H1 (cell line): Measurements from ENCODE around the gene AMT. TPM values are rescaled to one million over a fixed set of nuclear protein-coding genes. Genes with fewer than 3 reads are reported as not detected.

ENCODE experiments used
- CTCF ChIA-PET: fragments of 300-600 bp; sonication (Branson Sonifier 250); formaldehyde crosslinking; loops from one replicate; lab custom pipeline; 2021; ENCODE audit not compliant: partially characterized antibody; lab: Charles Lee
- POLR2A ChIA-PET: fragments of 300-600 bp; sonication (Branson Sonifier 250); formaldehyde crosslinking; loops from one replicate; lab custom pipeline; 2021; ENCODE audit warnings: inconsistent platforms; ENCODE audit not compliant: partially characterized antibody; lab: Charles Lee
- DNase-seq, 2 experiments: peaks; one replicate each; pipeline versions ENCODE4 v3.0.0 to v3.0.0-alpha.2; 2010 to 2022; ENCODE audit warnings: low spot score in 2 of 2, low read depth in 1 of 2, mixed read lengths in 1 of 2
- FAIRE-seq: peaks from 2 replicates; lab custom pipeline; 2011; peaks lifted over from hg19 to GRCh38; lab: Jason Lieb, UNC
- H2AFZ ChIP-seq: 2 replicates; pipeline ENCODE4 v1.8.1; 2012; ENCODE audit warnings: low read length, inconsistent platforms
- H2AK5ac ChIP-seq: 2 replicates; pipeline ENCODE4 v1.6.1; 2013; ENCODE audit warnings: low read depth, low read length
- H2BK120ac ChIP-seq: replicated peaks from 2 replicates; pipeline ENCODE3; 2013; ENCODE audit warnings: low read depth, low read length, inconsistent platforms
- H2BK12ac ChIP-seq: 2 replicates; pipeline ENCODE4 v1.6.1; 2013; ENCODE audit warnings: low read depth, low read length
- H2BK15ac ChIP-seq: 2 replicates; pipeline ENCODE4 v1.6.1; 2013; ENCODE audit warnings: low read length
- H2BK20ac ChIP-seq: 2 replicates; pipeline ENCODE4 v1.6.1; 2013; ENCODE audit warnings: low read length
- H2BK5ac ChIP-seq: 2 replicates; pipeline ENCODE4 v1.6.1; 2013; ENCODE audit warnings: low read depth, low read length
- H3K14ac ChIP-seq: 2 replicates; pipeline ENCODE4 v1.6.1; 2013; ENCODE audit warnings: inconsistent platforms; ENCODE audit not compliant: insufficient read length
- H3K18ac ChIP-seq: 2 replicates; pipeline ENCODE4 v1.6.1; 2013; ENCODE audit warnings: low read length; ENCODE audit errors: extremely low read depth
- H3K23ac ChIP-seq: 2 replicates; pipeline ENCODE4 v1.6.1; 2013; ENCODE audit warnings: inconsistent platforms; ENCODE audit not compliant: insufficient read length
- H3K23me2 ChIP-seq: 2 replicates; pipeline ENCODE4 v1.6.1; 2013; ENCODE audit warnings: low read depth, low read length
- H3K27ac ChIP-seq: 2 replicates; pipeline ENCODE4 v1.6.1; 2011; ENCODE audit warnings: low read depth, low read length, inconsistent platforms
- H3K27me3 ChIP-seq, 4 experiments: replicated peaks in 1 of 4; 1 replicate in 1 of 4; 2 replicates in 3 of 4; pipeline versions ENCODE4 v1.6.1 to v1.8.1; 2011 to 2013; ENCODE audit warnings: low read length in 3 of 4, mild to moderate bottlenecking in 3 of 4, inconsistent platforms in 2 of 4, mixed read lengths in 2 of 4, moderate library complexity in 1 of 4; ENCODE audit not compliant: control insufficient read depth in 3 of 4, insufficient read depth in 3 of 4; ENCODE audit errors: extremely low read depth in 1 of 4
- H3K36me3 ChIP-seq, 4 experiments: 2 replicates each; pipeline versions ENCODE4 v1.6.1 to v1.8.1; 2011 to 2013; ENCODE audit warnings: mild to moderate bottlenecking in 4 of 4, low read length in 3 of 4, moderate library complexity in 2 of 4, control low read depth in 1 of 4, inconsistent platforms in 1 of 4; ENCODE audit not compliant: insufficient read depth in 4 of 4, control insufficient read depth in 2 of 4
- H3K4ac ChIP-seq: replicated peaks from 2 replicates; pipeline ENCODE3; 2013; ENCODE audit warnings: low read length, low read depth, mixed read lengths, inconsistent platforms; ENCODE audit not compliant: insufficient read length
- H3K4me1 ChIP-seq, 4 experiments: replicated peaks in 1 of 4; 1 replicate in 1 of 4; 2 replicates in 3 of 4; pipeline versions ENCODE4 v1.6.1 to v1.8.1; 2011 to 2013; ENCODE audit warnings: low read length in 3 of 4, inconsistent platforms in 2 of 4, mixed read lengths in 1 of 4; ENCODE audit not compliant: insufficient read depth in 4 of 4, control insufficient read depth in 3 of 4
- H3K4me2 ChIP-seq, 2 experiments: 2 replicates each; pipeline versions ENCODE4 v1.6.1 to v1.8.1; 2011 to 2013; ENCODE audit warnings: low read depth in 2 of 2, low read length in 2 of 2, control low read depth in 1 of 2, inconsistent platforms in 1 of 2, mild to moderate bottlenecking in 1 of 2; ENCODE audit not compliant: insufficient read depth in 1 of 2
- H3K4me3 ChIP-seq, 4 experiments: fragments of 200-600, 300-600 bp in 1 of 4; sonication (generic), shearing (Covaris generic), sonication (Bioruptor Twin) in 1 of 4; 2 replicates each; pipeline versions ENCODE4 v1.5.1 to v1.8.1; 2011 to 2016; ENCODE audit warnings: low read length in 4 of 4, low read depth in 3 of 4, control low read depth in 2 of 4, inconsistent platforms in 2 of 4, mild to moderate bottlenecking in 2 of 4, mixed read lengths in 1 of 4, moderate library complexity in 1 of 4; ENCODE audit not compliant: insufficient read depth in 2 of 4; ENCODE audit errors: extremely low read depth in 1 of 4
- H3K56ac ChIP-seq: replicated peaks from 2 replicates; pipeline ENCODE3; 2013; ENCODE audit warnings: low read depth, mild to moderate bottlenecking, mixed read lengths, low read length, inconsistent platforms; ENCODE audit not compliant: insufficient read length
- H3K79me1 ChIP-seq: 2 replicates; pipeline ENCODE4 v1.6.1; 2013; ENCODE audit warnings: low read depth, low read length, control low read depth
- H3K79me2 ChIP-seq, 2 experiments: 2 replicates each; pipeline versions ENCODE4 v1.6.1 to v1.8.1; 2012 to 2013; ENCODE audit warnings: low read length in 2 of 2, mild to moderate bottlenecking in 2 of 2, inconsistent platforms in 1 of 2; ENCODE audit not compliant: insufficient read depth in 2 of 2, control insufficient read depth in 1 of 2
- H3K9ac ChIP-seq, 4 experiments: replicated peaks in 1 of 4; 1 replicate in 1 of 4; 2 replicates in 3 of 4; pipeline versions ENCODE4 v1.6.1 to v1.8.1; 2011 to 2013; ENCODE audit warnings: low read depth in 3 of 4, low read length in 3 of 4, control low read depth in 2 of 4, mild to moderate bottlenecking in 2 of 4, moderate library complexity in 2 of 4, inconsistent platforms in 1 of 4; ENCODE audit errors: extremely low read depth in 1 of 4
- H3K9me3 ChIP-seq, 2 experiments: 2 replicates each; pipeline versions ENCODE4 v1.6.1 to v1.8.1; 2012 to 2013; ENCODE audit warnings: mild to moderate bottlenecking in 2 of 2, moderate library complexity in 2 of 2, control low read depth in 1 of 2, inconsistent platforms in 1 of 2, low read depth in 1 of 2, low read length in 1 of 2, mixed read lengths in 1 of 2; ENCODE audit not compliant: insufficient read depth in 2 of 2
- H4K20me1 ChIP-seq, 2 experiments: replicated peaks in 1 of 2; 2 replicates each; pipeline versions ENCODE3 to v1.8.1; 2011 to 2013; ENCODE audit warnings: inconsistent platforms in 2 of 2, low read length in 2 of 2, mild to moderate bottlenecking in 1 of 2; ENCODE audit not compliant: insufficient read depth in 2 of 2, control insufficient read depth in 1 of 2
- H4K5ac ChIP-seq: 2 replicates; pipeline ENCODE4 v1.6.1; 2013; ENCODE audit warnings: low read length, low read depth, mixed read lengths, inconsistent platforms; ENCODE audit not compliant: insufficient read length
- H4K8ac ChIP-seq: 2 replicates; pipeline ENCODE4 v1.8.0; 2013; ENCODE audit warnings: mild to moderate bottlenecking, moderate library complexity, low read length, inconsistent platforms; ENCODE audit not compliant: insufficient read depth; ENCODE audit errors: extremely low read depth
- H4K91ac ChIP-seq: replicated peaks from 2 replicates; pipeline ENCODE3; 2013; ENCODE audit warnings: low read length, mixed read lengths, inconsistent platforms; ENCODE audit not compliant: insufficient read length
- KDM5A ChIP-seq: fragments of 200-600 bp; IDR thresholded peaks from 2 replicates; pipeline ENCODE4 v1.7.1; 2012; ENCODE audit warnings: mild to moderate bottlenecking, low read length, inconsistent platforms, mixed read lengths
- PHF8 ChIP-seq: fragments of 200-600 bp; sonication (generic); conservative IDR thresholded peaks from 2 replicates; pipeline ENCODE4 v1.7.1; 2012; ENCODE audit warnings: low read depth, mild to moderate bottlenecking, inconsistent platforms, low read length, moderate library complexity
- WGBS, 2 experiments: shearing (Covaris generic) in 1 of 2; methylation state at CpG; one replicate each; pipeline versions ENCODE4 v1.1.6 to v1.1.7; 2013 to 2015; ENCODE audit warnings: low lambda C conversion rate in 2 of 2, mixed read lengths in 2 of 2, inconsistent platforms in 1 of 2, low coverage in 1 of 2, missing lambda C conversion rate in 1 of 2; ENCODE audit not compliant: insufficient replicate concordance in 2 of 2, insufficient coverage in 1 of 2, insufficient read length in 1 of 2; ENCODE audit errors: extremely low coverage in 1 of 2, missing lambda C conversion rate in 1 of 2; 5-methylcytosine and 5-hydroxymethylcytosine counted together
- polyA plus RNA-seq, 7 experiments: library from polyadenylated mRNA; depleted of rRNA in 3 of 7; stranded (reverse) in 5 of 7; unstranded in 2 of 7; fragments of >200 nt in 5 of 7; fragments of 200-250 nt in 2 of 7; gene quantifications; 1 replicate in 5 of 7; 2 replicates in 1 of 7; 4 replicates in 1 of 7; pipeline versions ENCODE4 v1.2.1 to v1.2.3, GENCODE V29; 2011 to 2013; ENCODE audit warnings: missing spikeins in 2 of 7, mixed read lengths in 2 of 7
- total RNA-seq: library from RNA; stranded (reverse); fragmentation: NEBNext Ultra II Directional; extraction: Animal tissue kit (Norgen Biotek cat#: 25700); gene quantifications from 2 replicates; pipeline ENCODE4 v1.2.1, GENCODE V29; 2021

AMT gene
- total and polyA plus RNA-seq, 2 of the 8 experiments (the other 6 are each of a cell fraction or from before 2014, with no cell fraction given): 46.5 to 92.4 TPM

DNA sequence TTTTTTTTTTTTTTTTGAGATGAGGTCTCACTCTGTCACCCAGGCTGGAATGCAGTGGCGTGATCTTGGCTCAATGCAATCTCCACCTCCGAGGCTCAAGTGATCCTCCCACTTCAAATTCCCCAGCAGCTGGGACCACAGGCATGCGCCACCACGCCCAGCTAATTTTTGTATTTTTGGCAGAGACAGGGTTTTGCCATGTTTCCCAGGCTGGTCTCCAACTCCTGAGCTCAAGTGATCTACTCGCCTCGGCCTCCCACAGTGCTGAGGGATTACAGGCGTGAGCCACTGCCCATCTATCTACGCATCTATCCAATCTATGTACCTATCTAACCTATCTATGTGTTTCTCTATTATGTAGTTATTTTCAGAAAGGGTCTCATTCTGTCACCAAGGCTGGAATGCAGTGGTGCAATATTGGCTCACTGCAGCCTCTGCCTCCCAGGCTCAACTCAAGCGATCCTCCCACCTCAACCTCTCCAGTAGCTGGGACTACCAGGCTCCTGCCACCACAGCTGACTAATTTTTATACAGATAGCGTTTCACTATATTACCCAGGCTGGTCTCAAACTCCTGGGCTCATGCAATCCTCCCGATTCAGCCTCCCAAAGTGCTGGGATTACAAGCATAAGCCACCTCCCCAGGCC is 43.9 kb downstream of the AMT start:
- H2BK20ac ChIP-seq: no peak overlapping the region
- TF ChIP-seq KDM5A: no peak
- no peak for TF ChIP-seq PHF8
- H4K8ac ChIP-seq: no peak overlapping the region
- H2BK5ac ChIP-seq: no peak overlapping the region
- H2BK120ac ChIP-seq: no peak overlapping the region
- H3K27ac ChIP-seq: no peak overlapping the region
- DNase-seq (no peak), FAIRE-seq (no peak)
- no peak overlapping the region for H2BK15ac ChIP-seq
- H3K27me3 ChIP-seq: no peaks in the 10 kb centered on the region
- peaks cover 0 to 2% (median 0%) of the 10 kb centered on the region in 4 experiments; a peak in 1 of 7 replicates for H3K4me1 ChIP-seq
- 94% methylated on average over 11 of the region's 11 CpGs; no CpG with 5 or more reads in 1 of the 2 experiments for WGBS, 2 experiments
- no peak overlapping the region for H2AK5ac ChIP-seq
- no peak overlapping the region for H3K9ac ChIP-seq
- no peak overlapping the region for H4K5ac ChIP-seq
- peaks cover 3 to 71% of the 10 kb centered on the region in 2 experiments for H3K79me2 ChIP-seq
- H2AFZ ChIP-seq: no peak overlapping the region
- no peak overlapping the region for H3K4me3 ChIP-seq
- CTCF ChIA-PET: interaction anchor here (1.5 kb wide), 1 partner anchor 71 kb away, joined by 4 read pairs; no protein-coding TSS in a partner anchor
- H3K4me2 ChIP-seq: no peak overlapping the region
- no peak overlapping the region for H3K23ac ChIP-seq
- no peak overlapping the region for H3K14ac ChIP-seq
- H4K20me1 ChIP-seq: peaks cover 5 to 17% of the 10 kb centered on the region in 2 experiments
- H3K56ac ChIP-seq: no peak overlapping the region
- H3K9me3 ChIP-seq: no peaks in the 10 kb centered on the region
- POLR2A ChIA-PET: interaction anchor here (1.2 to 1.6 kb wide), 3 partner anchors 21 to 38 kb away, joined by 3 to 6 read pairs (median 3); partner anchors contain the start of genes RHOA and USP4
- no peak overlapping the region for H3K18ac ChIP-seq
- peaks cover 2 to 21% (median 12%) of the 10 kb centered on the region in 4 experiments; a peak in 5 of 8 replicates for H3K36me3 ChIP-seq
- H3K4ac ChIP-seq: no peak overlapping the region
- 0 out of 2 replicates have a peak, but pooled peaks cover under 1% of the 10 kb centered on the region for H3K23me2 ChIP-seq
- H4K91ac ChIP-seq: no peak overlapping the region
- H2BK12ac ChIP-seq: no peak overlapping the region
- H3K79me1 ChIP-seq: peaks cover 2% of the 10 kb centered on the region; the same call in 1 of the 2 replicates
